Trophoblast cell (in vitro differentiated cells and primary cell): ENCODE measurements around the gene ZFP36.

Experiments
- DNase-seq, 2 donors: peaks; one replicate each; pipeline ENCODE4 v3.0.0-alpha.2; 2016
- H2AFZ ChIP-seq: 2 replicates; pipeline ENCODE4 v1.6.1; 2013; ENCODE audit warnings: low read length, moderate library complexity, mild to moderate bottlenecking; ENCODE audit not compliant: insufficient read depth, poor library complexity
- H2AK5ac ChIP-seq: 2 replicates; pipeline ENCODE4 v1.6.1; 2013; ENCODE audit warnings: mild to moderate bottlenecking, low read length
- H2BK120ac ChIP-seq: 2 replicates; pipeline ENCODE4 v1.6.1; 2013; ENCODE audit warnings: low read length, mild to moderate bottlenecking, moderate library complexity; ENCODE audit not compliant: insufficient read depth, poor library complexity
- H2BK12ac ChIP-seq: 2 replicates; pipeline ENCODE4 v1.6.1; 2013; ENCODE audit warnings: mild to moderate bottlenecking, low read length, moderate library complexity
- H2BK5ac ChIP-seq: 2 replicates; pipeline ENCODE4 v1.6.1; 2013; ENCODE audit warnings: low read length, low read depth, moderate library complexity, mild to moderate bottlenecking; ENCODE audit not compliant: poor library complexity
- H3K14ac ChIP-seq: 2 replicates; pipeline ENCODE4 v1.6.1; 2013; ENCODE audit warnings: mild to moderate bottlenecking, low read length
- H3K18ac ChIP-seq: 2 replicates; pipeline ENCODE4 v1.6.1; 2013; ENCODE audit warnings: mild to moderate bottlenecking, low read length
- H3K23ac ChIP-seq: 2 replicates; pipeline ENCODE4 v1.6.1; 2013; ENCODE audit warnings: low read length
- H3K27ac ChIP-seq: 2 replicates; pipeline ENCODE4 v1.5.1; 2013; ENCODE audit warnings: low read depth, mild to moderate bottlenecking, inconsistent platforms, low read length, moderate library complexity
- H3K27me3 ChIP-seq: 2 replicates; pipeline ENCODE4 v1.6.1; 2013; ENCODE audit warnings: inconsistent platforms, mild to moderate bottlenecking, low read length, moderate library complexity; ENCODE audit not compliant: insufficient read depth
- H3K36me3 ChIP-seq, 2 experiments: 1 replicate in 1 of 2; 2 replicates in 1 of 2; pipeline ENCODE4 v1.6.1; 2013; ENCODE audit warnings: low read length in 2 of 2, mild to moderate bottlenecking in 2 of 2, moderate library complexity in 1 of 2; ENCODE audit not compliant: insufficient read depth in 2 of 2, control insufficient read depth in 1 of 2
- H3K4ac ChIP-seq: 2 replicates; pipeline ENCODE4 v1.6.1; 2013; ENCODE audit warnings: low read depth, mild to moderate bottlenecking, low read length, moderate library complexity
- H3K4me1 ChIP-seq, 2 experiments: 1 replicate in 1 of 2; 2 replicates in 1 of 2; pipeline ENCODE4 v1.6.1; 2013; ENCODE audit warnings: low read length in 2 of 2, mild to moderate bottlenecking in 2 of 2, moderate library complexity in 1 of 2; ENCODE audit not compliant: insufficient read depth in 2 of 2, control insufficient read depth in 1 of 2
- H3K4me2 ChIP-seq: 2 replicates; pipeline ENCODE4 v1.6.1; 2013; ENCODE audit warnings: inconsistent platforms, mild to moderate bottlenecking, low read length, moderate library complexity
- H3K4me3 ChIP-seq: 2 replicates; pipeline ENCODE4 v1.5.1; 2013; ENCODE audit warnings: mild to moderate bottlenecking, low read depth, low read length, inconsistent platforms
- H3K79me1 ChIP-seq: one replicate; pipeline ENCODE4 v1.6.1; 2013; ENCODE audit warnings: low read length
- H3K79me2 ChIP-seq: 2 replicates; pipeline ENCODE4 v1.6.1; 2013; ENCODE audit warnings: low read length, mild to moderate bottlenecking; ENCODE audit not compliant: control insufficient read depth, insufficient read depth, poor library complexity
- H3K9ac ChIP-seq: 2 replicates; pipeline ENCODE4 v1.6.1; 2013; ENCODE audit warnings: mild to moderate bottlenecking, low read length
- H3K9me3 ChIP-seq: 2 replicates; pipeline ENCODE4 v1.6.1; 2013; ENCODE audit warnings: low read depth, mild to moderate bottlenecking, control low read depth, inconsistent platforms, low read length; ENCODE audit not compliant: insufficient read depth
- H4K12ac ChIP-seq: 2 replicates; pipeline ENCODE4 v1.6.1; 2013; ENCODE audit warnings: low read depth, mild to moderate bottlenecking, low read length, moderate library complexity
- H4K8ac ChIP-seq: 2 replicates; pipeline ENCODE4 v1.6.1; 2013; ENCODE audit warnings: low read depth, mild to moderate bottlenecking, low read length, moderate library complexity
- H4K91ac ChIP-seq: one replicate; pipeline ENCODE4 v1.6.1; 2013; ENCODE audit warnings: low read depth, mild to moderate bottlenecking, low read length, moderate library complexity
- WGBS: extraction: QIAGEN DNeasy Blood & Tissue Kit; methylation state at CpG from one replicate; pipeline ENCODE4 v1.1.7; 2013; ENCODE audit warnings: missing lambda C conversion rate; ENCODE audit not compliant: insufficient read length, insufficient coverage; ENCODE audit errors: extremely low coverage; 5-methylcytosine and 5-hydroxymethylcytosine counted together

Gene ZFP36

GRCh38 chr19:39401070-39401548 lies 5.5 kb upstream of the ZFP36 start:
- Histone ChIP-seq H2BK12ac (peak overlapping the region; percentile 18), H3K27me3 (no peaks in the 10 kb centered on the region), H3K79me2 (peaks cover 7% of the 10 kb centered on the region), H3K18ac (no peak overlapping the region), H3K14ac (no peak overlapping the region), H2AFZ (no peak overlapping the region), H3K4me2 (no peak overlapping the region), H3K4ac (no peak overlapping the region), H3K79me1 (peaks cover 18% of the 10 kb centered on the region), H4K12ac (no peak overlapping the region), H3K23ac (no peak overlapping the region), H3K27ac (no peak overlapping the region), H2AK5ac (no peak overlapping the region), H3K36me3 (peaks cover 5 to 10% of the 10 kb centered on the region in 2 experiments), H4K91ac (peak overlapping the region; percentile 38), H2BK5ac (no peak overlapping the region), H3K9ac (no peak overlapping the region), H3K4me1 (peaks cover 27 to 38% of the 10 kb centered on the region in 2 experiments), H2BK120ac (no peak overlapping the region), H3K9me3 (no peaks in the 10 kb centered on the region), H4K8ac (no peak overlapping the region), H3K4me3 (no peak overlapping the region)
- WGBS, result no CpG with 5 or more reads among the region's 4 CpGs
- no peak for DNase-seq

- peaks cover 19% of the 10 kb centered on the region for H3K79me1 ChIP-seq
- no peak overlapping the region for H3K23ac ChIP-seq
- H2BK12ac ChIP-seq, result peak overlapping the region; percentile 1
- H2AK5ac ChIP-seq, result peak overlapping the region; percentile 12
- H3K4me2 ChIP-seq, result peak overlapping the region; percentile 81
- no peak overlapping the region for H3K18ac ChIP-seq
- peaks cover 5 to 10% of the 10 kb centered on the region in 2 experiments for H3K36me3 ChIP-seq
- H2BK120ac ChIP-seq, result no peak overlapping the region
- H3K27me3 ChIP-seq, result no peaks in the 10 kb centered on the region
- H3K9me3 ChIP-seq, result no peaks in the 10 kb centered on the region
- H4K8ac ChIP-seq, result peak overlapping the region; percentile 50
- DNase-seq, result peak; percentile 83 to 85
- H4K12ac ChIP-seq, result peak overlapping the region; percentile 65
- H2AFZ ChIP-seq, result no peak overlapping the region
- H3K4ac ChIP-seq, result no peak overlapping the region
- H3K4me1 ChIP-seq, result peaks cover 27 to 40% of the 10 kb centered on the region in 2 experiments
- no peak overlapping the region for H3K9ac ChIP-seq
- peaks cover 10% of the 10 kb centered on the region for H3K79me2 ChIP-seq
- WGBS, result no CpG with 5 or more reads among the region's 25 CpGs
- peak overlapping the region; percentile 59 for H3K4me3 ChIP-seq
- H4K91ac ChIP-seq, result peak overlapping the region; percentile 98
- peak overlapping the region; percentile 93 for H3K27ac ChIP-seq
- H2BK5ac ChIP-seq, result no peak overlapping the region
- H3K14ac ChIP-seq, result peak overlapping the region; percentile 59
Measured at GRCh38 chr19:39401549-39402345, 4.9 kb upstream of the ZFP36 start.

DNA sequence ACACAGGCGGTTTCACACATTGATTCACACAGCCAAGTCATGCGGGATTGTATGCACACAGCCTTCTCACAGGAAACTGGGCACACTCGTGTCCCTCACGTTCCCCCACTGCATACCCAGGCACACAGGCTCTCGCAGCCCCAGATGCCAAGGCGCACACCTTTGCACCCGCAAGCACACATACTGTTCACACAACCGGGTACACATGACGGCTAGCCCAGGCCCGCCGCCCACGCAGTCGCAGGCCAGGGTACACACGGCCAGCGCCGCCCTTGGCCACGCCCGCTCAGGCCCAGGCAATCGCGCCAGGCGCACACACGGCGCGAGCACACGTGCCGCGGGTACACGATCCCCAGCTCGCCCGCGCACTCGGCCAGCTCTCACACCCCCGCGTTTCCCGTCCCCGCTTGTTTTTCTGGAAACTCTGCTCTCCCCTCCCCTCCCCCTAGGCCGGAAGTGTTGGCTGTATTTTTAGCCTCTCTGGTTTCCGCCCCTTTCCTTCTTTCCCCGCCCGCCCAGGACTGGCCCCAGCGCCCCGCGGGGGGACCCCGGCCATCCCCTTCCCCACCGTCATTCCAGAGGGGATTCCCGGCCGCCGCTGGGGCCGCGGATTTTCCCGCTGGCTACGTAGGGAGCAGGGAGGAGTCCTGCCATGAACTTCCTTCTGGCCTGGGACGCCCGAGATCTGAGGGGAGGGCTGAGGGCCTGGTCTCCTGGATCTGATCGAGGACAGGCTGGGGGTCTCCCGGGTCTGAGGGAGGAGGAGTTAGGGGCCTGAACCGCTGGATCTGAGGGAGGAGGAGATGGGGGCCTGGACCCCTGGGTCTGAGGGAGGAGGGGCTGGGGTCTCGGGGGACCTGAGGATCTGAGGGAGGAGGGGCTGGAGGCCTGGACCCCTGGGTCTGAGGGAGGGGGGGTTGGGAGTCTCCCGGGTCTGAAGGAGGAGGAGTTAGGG lies 4.0 kb upstream of the ZFP36 start:
- Histone ChIP-seq H3K4ac (peak overlapping the region; percentile 85), H4K8ac (peak overlapping the region; percentile 95), H3K18ac (peak overlapping the region; percentile 96), H3K9me3 (no peaks in the 10 kb centered on the region), H2AK5ac (peak overlapping the region; percentile 95), H3K9ac (peak overlapping the region; percentile 15), H4K91ac (peak overlapping the region; percentile 98), H3K4me1 (peaks cover 27 to 41% of the 10 kb centered on the region in 2 experiments), H3K4me3 (peak overlapping the region; percentile 59), H2BK120ac (peak overlapping the region; percentile 94), H2BK5ac (peak overlapping the region; percentile 92), H2AFZ (peak overlapping the region; percentile 51), H3K27me3 (no peaks in the 10 kb centered on the region), H3K14ac (peak overlapping the region; percentile 98), H4K12ac (peak overlapping the region; percentile 79), H3K4me2 (peak overlapping the region; percentile 81), H3K79me2 (peaks cover 18% of the 10 kb centered on the region), H3K23ac (no peak overlapping the region), H2BK12ac (peak overlapping the region; percentile 65), H3K36me3 (peaks cover under 1 to 4% of the 10 kb centered on the region in 2 experiments), H3K79me1 (peaks cover 27% of the 10 kb centered on the region), H3K27ac (peak overlapping the region; percentile 93)
- WGBS, result no CpG with 5 or more reads among the region's 59 CpGs
- peak; percentile 86 to 88 for DNase-seq
